T-helper 9 cell (primary cell): ENCODE results near the gene DNAJC10.
"Not testable (repeated sequence)": the region's sequence is repeated elsewhere in the genome, so short reads cannot be mapped to it uniquely, and the experiment has no call there.

ENCODE experiments used
- DNase-seq: peaks from one replicate; pipeline ENCODE4 v3.0.0-alpha.2; 2020
- total RNA-seq, 2 donors: gene quantifications; one replicate each; lab custom pipeline; 2026; lab: John Stamatoyannopoulos, UW

DNAJC10 gene, protein sequence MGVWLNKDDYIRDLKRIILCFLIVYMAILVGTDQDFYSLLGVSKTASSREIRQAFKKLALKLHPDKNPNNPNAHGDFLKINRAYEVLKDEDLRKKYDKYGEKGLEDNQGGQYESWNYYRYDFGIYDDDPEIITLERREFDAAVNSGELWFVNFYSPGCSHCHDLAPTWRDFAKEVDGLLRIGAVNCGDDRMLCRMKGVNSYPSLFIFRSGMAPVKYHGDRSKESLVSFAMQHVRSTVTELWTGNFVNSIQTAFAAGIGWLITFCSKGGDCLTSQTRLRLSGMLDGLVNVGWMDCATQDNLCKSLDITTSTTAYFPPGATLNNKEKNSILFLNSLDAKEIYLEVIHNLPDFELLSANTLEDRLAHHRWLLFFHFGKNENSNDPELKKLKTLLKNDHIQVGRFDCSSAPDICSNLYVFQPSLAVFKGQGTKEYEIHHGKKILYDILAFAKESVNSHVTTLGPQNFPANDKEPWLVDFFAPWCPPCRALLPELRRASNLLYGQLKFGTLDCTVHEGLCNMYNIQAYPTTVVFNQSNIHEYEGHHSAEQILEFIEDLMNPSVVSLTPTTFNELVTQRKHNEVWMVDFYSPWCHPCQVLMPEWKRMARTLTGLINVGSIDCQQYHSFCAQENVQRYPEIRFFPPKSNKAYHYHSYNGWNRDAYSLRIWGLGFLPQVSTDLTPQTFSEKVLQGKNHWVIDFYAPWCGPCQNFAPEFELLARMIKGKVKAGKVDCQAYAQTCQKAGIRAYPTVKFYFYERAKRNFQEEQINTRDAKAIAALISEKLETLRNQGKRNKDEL
- total RNA-seq, result 76.3 to 137 reads per million in 2 donors

DNA sequence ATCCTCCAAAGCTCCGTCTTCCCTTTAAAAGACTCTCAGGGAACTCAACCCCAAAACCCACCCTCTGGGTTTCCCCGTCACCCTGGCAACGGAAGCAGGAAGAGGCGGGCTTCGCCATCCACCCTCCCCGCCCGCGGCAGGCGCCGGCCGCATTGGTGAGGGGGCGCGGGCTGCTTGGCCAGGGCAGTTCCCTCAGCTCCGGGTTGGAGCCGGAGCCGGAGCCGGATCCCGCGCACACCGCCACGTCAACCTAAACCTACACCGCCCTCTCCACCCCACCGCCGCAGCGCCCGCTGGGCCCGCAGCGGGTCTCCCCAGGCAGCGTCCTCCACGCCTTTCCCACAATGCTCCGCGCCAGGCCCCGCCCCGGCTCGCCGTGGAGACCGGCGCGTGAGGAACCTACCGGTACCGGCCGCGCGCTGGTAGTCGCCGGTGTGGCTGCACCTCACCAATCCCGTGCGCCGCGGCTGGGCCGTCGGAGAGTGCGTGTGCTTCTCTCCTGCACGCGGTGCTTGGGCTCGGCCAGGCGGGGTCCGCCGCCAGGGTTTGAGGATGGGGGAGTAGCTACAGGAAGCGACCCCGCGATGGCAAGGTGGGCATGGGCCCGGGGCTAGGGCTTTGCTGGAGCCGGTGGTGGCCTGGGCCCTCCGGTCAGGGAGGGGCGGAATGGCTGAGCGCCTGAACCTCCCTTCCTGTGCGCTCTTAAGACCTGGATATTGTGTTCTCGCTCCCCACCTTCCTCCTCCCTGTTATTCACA is at the start of gene DNAJC10:
TSS of gene DNAJC10 (plus strand) at position 366 of the 758 bp plus-strand sequence. CDS start 1,830 bp downstream, outside the sequence.
- peak; percentile 79 for DNase-seq

DNA sequence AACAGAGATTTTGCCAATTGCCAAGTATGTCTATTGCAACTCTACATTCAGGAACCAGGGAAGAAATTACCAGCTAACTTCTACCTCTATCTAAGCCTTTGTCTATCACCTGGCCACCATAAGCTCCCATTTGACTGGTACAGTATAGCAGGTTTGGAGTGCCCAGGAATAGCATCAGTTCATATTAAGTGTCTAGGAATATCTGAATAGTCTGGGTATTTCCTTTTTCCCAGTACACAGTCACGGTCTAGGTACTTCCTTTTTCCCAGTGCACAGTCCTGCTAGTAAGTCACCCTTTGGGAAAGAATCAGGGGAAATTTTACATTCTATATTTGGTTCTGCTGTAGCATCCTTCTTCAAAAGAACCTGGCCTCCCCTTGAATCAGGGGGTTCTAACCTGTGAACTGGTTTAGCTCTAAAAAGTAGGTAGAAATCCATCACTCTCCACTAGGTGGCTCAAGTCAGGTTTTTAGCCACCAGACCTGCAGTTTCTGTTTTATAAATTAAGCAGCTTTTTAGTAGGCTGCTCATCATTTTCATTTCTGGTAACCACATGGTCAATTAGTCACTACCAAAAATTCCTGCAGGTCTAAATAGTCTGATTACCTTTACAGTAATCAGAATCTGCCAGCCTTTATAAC is 49.3 kb upstream of the DNAJC10 start:
- DNase-seq, result no peak

GRCh38 chr2:182667315-182667695 is 48.8 kb upstream of the DNAJC10 start:
- no peak for DNase-seq

DNA sequence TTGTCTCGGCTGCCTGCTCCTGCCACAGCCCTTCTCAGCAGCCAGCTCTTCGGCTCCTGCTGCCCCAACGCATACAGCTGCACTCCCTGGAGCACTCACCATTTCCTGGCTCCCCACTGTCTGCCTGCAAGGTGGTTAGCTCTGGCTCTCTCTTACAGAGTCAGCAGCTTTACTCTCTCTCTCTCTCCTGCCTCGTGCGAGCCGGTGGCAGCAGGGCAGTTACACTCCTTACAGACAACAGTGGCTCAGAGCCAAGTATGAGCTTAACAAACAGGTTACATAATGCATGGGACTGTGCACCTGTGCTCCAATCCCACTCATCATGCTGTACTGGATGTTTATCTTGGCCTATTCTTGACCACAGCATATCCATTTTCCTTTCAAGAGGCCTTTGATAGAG is 47.4 kb upstream of the DNAJC10 start:
- no peak for DNase-seq

GRCh38 chr2:182672466-182673165 is 43.4 kb upstream of the DNAJC10 start:
- no peak for DNase-seq

DNA sequence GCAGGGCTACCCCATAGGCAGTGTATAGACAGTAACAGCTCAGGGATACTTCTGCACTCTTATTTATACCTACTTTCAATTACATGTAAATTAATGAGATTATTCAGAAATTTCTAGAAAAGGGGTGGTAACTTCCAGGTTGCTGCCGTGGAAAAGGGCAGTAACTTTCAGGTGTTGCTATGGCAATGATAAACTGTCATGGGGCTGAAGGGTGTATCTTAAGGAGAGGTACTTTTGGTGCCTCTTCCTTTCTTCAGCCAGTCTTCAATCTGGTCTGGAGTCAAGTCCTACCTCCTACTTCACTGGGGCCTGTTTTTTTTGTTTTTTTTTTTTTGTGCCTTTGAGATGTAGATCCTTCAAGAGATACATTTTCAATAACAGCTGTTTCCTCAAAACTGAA is 35.2 kb upstream of the DNAJC10 start:
- no peak for DNase-seq

DNA sequence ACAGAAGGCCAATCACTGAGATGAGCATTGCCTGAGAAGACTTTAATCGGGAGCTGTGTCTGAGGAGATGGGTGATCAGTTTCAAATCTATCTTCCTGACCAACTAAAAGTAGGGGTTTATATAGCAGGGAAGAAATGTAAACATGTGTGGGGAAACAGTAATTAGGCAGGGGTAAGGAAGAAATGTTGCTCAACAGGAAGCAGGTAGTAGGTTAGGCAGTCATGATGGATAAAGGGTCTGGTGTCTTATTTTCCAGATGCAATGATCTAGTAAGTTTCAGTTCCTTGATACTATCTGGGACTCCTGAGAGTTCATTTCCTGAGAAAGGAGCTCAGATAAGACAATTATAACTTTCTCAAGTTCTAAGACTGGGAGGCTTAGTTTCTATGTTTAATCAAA is 33.8 kb upstream of the DNAJC10 start:
- no peak for DNase-seq

GRCh38 chr2:182685559-182685958 is 30.5 kb upstream of the DNAJC10 start:
- DNase-seq, result no peak

- DNase-seq, result not testable (repeated sequence)
Observed at GRCh38 chr2:182686763-182687162, 29.3 kb upstream of the DNAJC10 start.

- DNase-seq, result no peak
Observed at GRCh38 chr2:182694189-182694588, 21.9 kb upstream of the DNAJC10 start.

DNA sequence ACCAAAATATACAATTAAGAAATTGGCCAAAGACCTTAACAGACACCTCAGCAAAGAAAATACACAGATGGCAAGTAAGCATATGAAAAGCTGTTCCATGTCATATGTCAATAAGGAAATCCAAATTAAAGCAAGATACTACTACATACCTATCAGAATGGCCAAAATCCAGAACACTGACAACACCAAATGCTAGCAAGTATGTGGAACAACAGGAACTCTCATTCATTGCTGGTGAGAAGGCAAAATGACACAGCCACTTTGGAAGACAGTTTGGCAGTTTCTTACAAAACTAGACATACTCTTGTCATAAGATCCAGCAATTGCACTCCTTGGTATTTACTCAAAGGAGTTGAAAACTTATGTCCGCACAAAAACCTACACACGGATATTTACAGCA is 20.3 kb upstream of the DNAJC10 start:
- no peak for DNase-seq

GRCh38 chr2:182698671-182699070 is 17.4 kb upstream of the DNAJC10 start:
- no peak for DNase-seq

DNA sequence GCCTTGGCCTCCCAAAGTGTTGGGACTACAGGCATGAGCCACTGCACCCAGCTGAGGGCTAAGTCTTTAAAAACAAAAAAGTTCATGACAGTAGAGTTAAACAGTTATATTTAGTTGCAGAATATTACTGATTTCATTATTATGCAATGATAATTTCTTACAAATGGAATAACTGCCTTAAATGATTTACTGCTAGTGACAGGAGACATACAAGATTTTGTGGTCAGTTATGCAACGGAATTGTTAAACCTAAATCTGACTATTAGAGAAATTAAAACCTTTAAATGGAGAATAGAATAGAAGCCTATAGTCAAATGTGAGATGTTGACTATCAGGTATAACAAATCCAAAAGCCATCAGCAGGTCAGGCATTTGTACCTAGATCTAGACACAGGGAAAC is 10.3 kb upstream of the DNAJC10 start:
- DNase-seq, result no peak

DNA sequence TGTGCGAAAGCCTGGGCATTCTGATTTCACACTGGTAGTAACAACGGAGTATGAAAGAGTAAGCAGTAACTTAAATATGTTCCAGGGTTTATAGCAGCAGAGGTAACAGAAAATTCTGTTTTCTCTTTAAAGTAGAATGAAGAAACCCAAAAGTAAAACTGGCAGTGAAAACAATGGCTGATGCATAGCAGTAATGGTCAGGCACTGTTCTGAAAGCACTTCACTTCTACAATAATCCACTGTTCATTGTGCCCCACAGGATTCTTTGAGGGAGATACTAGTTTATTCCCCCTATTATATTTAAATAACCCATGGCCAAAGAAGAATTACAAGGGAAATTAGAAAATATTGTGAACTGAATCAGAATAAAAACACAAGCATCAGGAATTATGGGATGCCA is 9.3 kb upstream of the DNAJC10 start:
- no peak for DNase-seq

- DNase-seq, result no peak
Observed at GRCh38 chr2:182713601-182714000, 2.5 kb upstream of the DNAJC10 start.

- DNase-seq, result no peak
Observed at GRCh38 chr2:182715121-182715891, 751 bp upstream of the DNAJC10 start.

- DNase-seq, result no peak
Observed at GRCh38 chr2:182716650-182716979, 558 bp downstream of the DNAJC10 start.

DNA sequence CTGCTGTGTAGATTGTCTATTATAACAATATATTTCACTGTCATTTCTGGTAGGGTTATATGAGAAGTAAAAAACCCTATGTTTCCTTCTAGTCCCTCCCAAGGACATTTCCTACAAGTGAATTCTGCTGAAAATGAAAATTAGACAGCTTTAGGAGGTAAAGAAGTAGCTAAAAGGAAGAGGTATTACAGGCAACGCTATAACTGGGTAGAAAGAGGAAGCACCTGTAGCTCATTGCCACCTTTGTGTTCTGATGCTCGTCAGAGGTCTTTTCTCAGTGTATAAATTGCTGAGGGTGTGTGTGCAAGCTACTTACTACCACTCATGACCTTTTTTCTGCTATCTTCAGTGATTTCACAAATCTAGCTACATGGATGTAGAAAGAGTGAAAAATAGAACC is 1.4 kb downstream of the DNAJC10 start:
- DNase-seq, result no peak

DNA sequence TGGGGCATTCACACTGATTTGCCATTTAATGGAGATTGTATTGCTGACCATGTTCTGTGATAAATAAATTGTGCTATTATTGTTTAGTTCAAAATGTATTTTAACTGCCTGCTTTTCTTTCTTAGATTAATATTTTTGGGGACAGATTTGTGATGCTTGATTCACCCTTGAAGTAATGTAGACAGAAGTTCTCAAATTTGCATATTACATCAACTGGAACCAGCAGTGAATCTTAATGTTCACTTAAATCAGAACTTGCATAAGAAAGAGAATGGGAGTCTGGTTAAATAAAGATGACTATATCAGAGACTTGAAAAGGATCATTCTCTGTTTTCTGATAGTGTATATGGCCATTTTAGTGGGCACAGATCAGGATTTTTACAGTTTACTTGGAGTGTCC is 1.8 kb downstream of the DNAJC10 start:
- no peak for DNase-seq

GRCh38 chr2:182718459-182718858 is 2.4 kb downstream of the DNAJC10 start:
- DNase-seq, result no peak

DNA sequence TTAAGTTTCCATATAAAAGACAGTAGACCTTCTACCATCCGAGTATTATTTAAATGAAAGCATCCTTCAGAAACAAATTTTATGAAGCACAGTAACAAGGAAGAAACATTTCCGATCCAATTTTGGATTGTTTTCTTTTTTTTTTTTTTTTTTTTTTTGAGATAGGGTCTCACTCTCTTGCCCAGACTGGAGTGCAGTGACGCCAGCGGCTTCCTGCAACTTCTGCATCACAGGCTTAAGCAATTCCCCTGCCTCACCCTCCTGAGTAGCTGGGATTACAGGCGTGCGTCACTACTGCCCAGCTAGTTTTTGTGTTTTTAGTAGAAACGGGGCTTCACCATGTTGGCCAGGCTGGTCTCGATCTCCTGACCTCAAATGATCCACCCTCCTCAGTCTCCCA is 3.1 kb downstream of the DNAJC10 start:
- not testable (repeated sequence) for DNase-seq
